Measurements from ENCODE around the gene RNF157. TPM values are rescaled to one million over a fixed set of nuclear protein-coding genes. Genes with fewer than 3 reads are reported as not detected.
"Not testable (repeated sequence)": the region's sequence is repeated elsewhere in the genome, so short reads cannot be mapped to it uniquely, and the experiment has no call there.

Gene RNF157
- total RNA-seq, 3 donors from 2014 or later = 3.1 to 7.8 (median 4.3) TPM

DNA sequence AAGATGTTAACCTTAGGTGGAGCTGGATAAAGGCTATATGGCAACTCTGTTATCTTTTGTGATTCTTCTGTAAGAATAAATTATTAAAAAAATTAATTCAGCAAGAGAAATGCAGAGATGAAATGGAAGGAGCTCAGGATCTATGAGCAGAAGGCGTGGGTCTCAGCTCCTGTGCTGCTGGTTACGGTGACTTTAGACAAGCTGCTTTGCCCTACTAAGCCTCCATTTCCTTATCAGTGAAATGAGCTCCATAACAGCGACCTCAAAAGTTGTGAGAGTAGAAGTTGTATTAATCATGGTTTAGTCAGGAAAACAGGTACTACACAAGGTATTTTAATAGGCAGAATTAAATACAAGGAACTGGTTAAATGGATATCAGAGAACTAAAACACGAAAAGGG is 51.0 kb downstream of the RNF157 start:
- TF ChIP-seq, protein P1, sequence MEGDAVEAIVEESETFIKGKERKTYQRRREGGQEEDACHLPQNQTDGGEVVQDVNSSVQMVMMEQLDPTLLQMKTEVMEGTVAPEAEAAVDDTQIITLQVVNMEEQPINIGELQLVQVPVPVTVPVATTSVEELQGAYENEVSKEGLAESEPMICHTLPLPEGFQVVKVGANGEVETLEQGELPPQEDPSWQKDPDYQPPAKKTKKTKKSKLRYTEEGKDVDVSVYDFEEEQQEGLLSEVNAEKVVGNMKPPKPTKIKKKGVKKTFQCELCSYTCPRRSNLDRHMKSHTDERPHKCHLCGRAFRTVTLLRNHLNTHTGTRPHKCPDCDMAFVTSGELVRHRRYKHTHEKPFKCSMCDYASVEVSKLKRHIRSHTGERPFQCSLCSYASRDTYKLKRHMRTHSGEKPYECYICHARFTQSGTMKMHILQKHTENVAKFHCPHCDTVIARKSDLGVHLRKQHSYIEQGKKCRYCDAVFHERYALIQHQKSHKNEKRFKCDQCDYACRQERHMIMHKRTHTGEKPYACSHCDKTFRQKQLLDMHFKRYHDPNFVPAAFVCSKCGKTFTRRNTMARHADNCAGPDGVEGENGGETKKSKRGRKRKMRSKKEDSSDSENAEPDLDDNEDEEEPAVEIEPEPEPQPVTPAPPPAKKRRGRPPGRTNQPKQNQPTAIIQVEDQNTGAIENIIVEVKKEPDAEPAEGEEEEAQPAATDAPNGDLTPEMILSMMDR (IDR thresholded peaks at IDR 0.05) = no peak
- TF ChIP-seq POLR2AphosphoS5 (IDR thresholded peaks at IDR 0.05) (no peak), POLR2A (IDR thresholded peaks at IDR 0.05) (no peak)
- no peaks in the 10 kb centered on the region for H3K4me1 ChIP-seq
- H3K4me3 ChIP-seq = no peak overlapping the region
- H3K27ac ChIP-seq = no peak overlapping the region
- no peak for DNase-seq (ENCODE audit: low spot score in 2 of 2)
- intact Hi-C loops (cut with DNase I; ENCODE audit: low total_unique reads) = no loop called here
- H3K9me3 ChIP-seq = no peaks in the 10 kb centered on the region
- H3K27me3 ChIP-seq = no peaks in the 10 kb centered on the region
- no peaks in the 10 kb centered on the region for H3K36me3 ChIP-seq

DNA sequence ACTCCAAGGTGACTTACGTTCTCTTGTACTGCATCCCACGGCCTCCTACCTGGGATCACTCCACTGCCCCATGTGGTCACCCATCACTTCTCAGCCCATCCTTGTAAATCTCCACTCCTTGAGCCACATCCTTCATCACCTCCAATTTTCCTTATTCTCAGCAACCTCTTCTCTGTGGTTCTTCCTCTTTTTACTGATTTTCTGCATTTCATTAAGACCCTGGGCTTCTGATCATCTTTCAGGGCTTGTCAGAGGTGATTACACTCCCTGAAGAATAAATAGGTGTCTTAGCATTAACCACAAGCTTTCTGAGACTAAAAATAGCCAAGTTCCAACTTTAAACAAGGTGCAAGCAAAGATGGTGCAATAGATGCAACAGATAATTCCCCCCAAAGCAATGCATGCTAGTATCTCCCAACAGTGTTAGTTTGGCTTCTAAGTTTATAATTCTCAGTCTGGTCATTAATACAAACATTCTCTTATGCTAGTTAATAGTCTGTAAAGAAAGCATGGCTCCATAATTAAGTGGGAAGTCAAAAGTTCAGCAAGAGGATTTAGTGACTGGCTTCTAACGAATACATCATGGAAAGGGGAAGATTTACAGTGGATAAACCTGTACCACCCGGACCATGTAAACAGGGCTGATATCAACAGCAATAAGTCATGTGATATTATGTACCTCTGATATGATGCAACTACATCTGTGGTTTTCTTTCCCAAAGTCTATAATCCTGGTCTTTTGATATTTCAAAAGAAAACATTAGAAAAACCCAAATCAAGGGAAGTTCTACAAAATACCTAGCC is 51.9 kb downstream of the RNF157 start:
- DNase-seq (ENCODE audit: low spot score in 2 of 2) = no peak
- H3K4me1 ChIP-seq = no peaks in the 10 kb centered on the region
- intact Hi-C loops (cut with DNase I; ENCODE audit: low total_unique reads) = no loop called here
- H3K9me3 ChIP-seq = no peaks in the 10 kb centered on the region
- TF ChIP-seq POLR2AphosphoS5 (IDR thresholded peaks at IDR 0.05) (no peak), POLR2A (IDR thresholded peaks at IDR 0.05) (no peak)
- TF ChIP-seq, protein P1 (IDR thresholded peaks at IDR 0.05) = no peak
- no peaks in the 10 kb centered on the region for H3K36me3 ChIP-seq
- H3K27me3 ChIP-seq = no peaks in the 10 kb centered on the region
- H3K4me3 ChIP-seq = no peak overlapping the region
- no peak overlapping the region for H3K27ac ChIP-seq

DNA sequence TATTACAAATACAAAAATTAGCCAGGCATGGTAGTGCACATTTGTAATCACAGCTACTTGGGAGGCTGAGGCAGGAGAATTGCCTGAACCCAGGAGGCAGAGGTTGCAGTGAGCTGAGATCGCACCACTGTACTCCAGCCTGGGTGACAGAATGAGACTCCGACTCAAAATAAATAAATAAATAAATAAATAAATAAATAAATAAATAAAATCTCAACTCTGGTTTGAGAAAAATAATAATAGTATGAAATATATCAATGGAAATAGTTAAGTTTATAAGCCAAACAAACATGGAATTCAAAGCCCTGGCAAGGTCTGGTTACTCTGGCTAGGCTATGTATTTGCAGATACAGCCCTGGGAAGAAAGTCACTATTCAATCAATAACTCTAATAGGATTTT is 53.5 kb downstream of the RNF157 start:
- H3K36me3 ChIP-seq; intact Hi-C loops (cut with DNase I; ENCODE audit: low total_unique reads); H3K27me3 ChIP-seq; H3K4me1 ChIP-seq; H3K9me3 ChIP-seq; DNase-seq (ENCODE audit: low spot score in 2 of 2); H3K4me3 ChIP-seq; H3K27ac ChIP-seq: not testable (repeated sequence)

DNA sequence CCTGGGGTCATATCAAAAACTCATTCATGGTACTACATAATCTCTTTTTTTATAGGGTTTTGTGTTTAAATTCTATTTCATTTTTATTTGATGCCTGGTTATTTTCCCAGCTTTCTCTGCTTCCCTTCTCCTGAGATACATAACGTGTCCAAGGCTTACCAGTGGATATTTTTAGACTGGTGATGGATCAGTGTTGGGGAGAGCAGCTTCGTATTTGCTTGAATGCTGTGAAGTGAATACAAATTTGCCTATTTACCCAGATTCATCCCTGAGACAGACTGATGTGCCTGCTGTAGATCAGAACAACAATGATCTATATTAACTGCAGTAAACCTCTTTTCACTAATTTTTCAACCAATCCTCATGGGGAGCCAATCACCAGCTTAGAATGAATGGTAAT is 56.0 kb downstream of the RNF157 start:
- Histone ChIP-seq H3K4me1 (no peaks in the 10 kb centered on the region), H3K9me3 (no peaks in the 10 kb centered on the region), H3K27ac (no peak overlapping the region), H3K4me3 (no peak overlapping the region), H3K27me3 (no peaks in the 10 kb centered on the region), H3K36me3 (no peaks in the 10 kb centered on the region)
- TF ChIP-seq POLR2A (IDR thresholded peaks at IDR 0.05) (no peak), POLR2AphosphoS5 (IDR thresholded peaks at IDR 0.05) (no peak)
- TF ChIP-seq, protein P1 (IDR thresholded peaks at IDR 0.05) = no peak
- no peak for DNase-seq (ENCODE audit: low spot score in 2 of 2)
- intact Hi-C loops (cut with DNase I; ENCODE audit: low total_unique reads) = no loop called here

DNA sequence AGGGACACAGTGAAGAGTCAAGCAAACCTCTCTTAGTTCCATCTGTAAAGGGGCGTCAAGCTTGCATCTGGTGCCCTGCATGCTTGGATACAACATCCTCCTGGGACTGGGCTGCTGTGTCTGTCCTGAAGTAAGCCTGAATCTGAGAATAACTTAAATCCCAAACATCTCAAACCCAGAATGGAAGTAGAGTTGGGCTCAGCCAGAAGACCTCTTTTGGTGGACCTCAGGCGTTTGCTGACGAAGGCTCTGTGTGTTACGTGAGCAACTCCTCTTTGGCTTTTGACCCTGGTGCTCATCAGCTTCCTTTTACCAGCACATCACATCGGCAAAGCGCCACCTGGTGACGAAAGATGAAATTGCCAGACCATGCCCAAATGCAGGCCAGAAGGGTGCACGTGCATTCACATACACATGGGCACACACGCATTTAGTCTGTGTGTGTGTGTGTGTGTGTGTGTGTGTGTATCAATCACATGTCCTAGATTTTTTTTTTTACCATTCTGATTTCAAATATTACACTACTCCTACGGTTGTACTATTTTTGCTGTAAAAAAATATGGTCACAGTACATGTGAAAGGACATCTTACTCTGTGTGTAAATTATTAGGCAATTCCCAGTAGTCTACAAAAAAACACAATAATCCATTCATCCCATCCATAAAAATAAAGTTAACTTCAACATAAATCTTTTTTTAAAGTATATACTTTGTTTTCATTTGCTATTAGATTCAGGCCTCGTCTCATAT is 58.1 kb downstream of the RNF157 start:
- no peak overlapping the region for H3K4me3 ChIP-seq
- H3K4me1 ChIP-seq = no peaks in the 10 kb centered on the region
- H3K27me3 ChIP-seq = no peaks in the 10 kb centered on the region
- peak; percentile 87 to 90 for DNase-seq (ENCODE audit: low spot score in 2 of 2)
- H3K9me3 ChIP-seq = no peaks in the 10 kb centered on the region
- TF ChIP-seq POLR2AphosphoS5 (IDR thresholded peaks at IDR 0.05) (peak in 2 of 3 donors; percentile 28 to 33), POLR2A (IDR thresholded peaks at IDR 0.05) (no peak)
- TF ChIP-seq, protein P1 (IDR thresholded peaks at IDR 0.05) = peak; percentile 86 to 94 (median 92)
- intact Hi-C loops (cut with DNase I; ENCODE audit: low total_unique reads) = no loop called here
- no peaks in the 10 kb centered on the region for H3K36me3 ChIP-seq
- H3K27ac ChIP-seq = no peak overlapping the region
